GM18909 (cell line): Measurements from ENCODE around the gene NXPH1.

Experiments
- ATAC-seq: cut with Tn5 transposase; IDR thresholded peaks from one replicate; pipeline ENCODE4 v1.9.1; 2021; ENCODE audit warnings: mild to moderate bottlenecking; ENCODE audit not compliant: unreplicated experiment, poor library complexity

Gene NXPH1

GRCh38 chr7:8585591-8585990, 152.2 kb downstream of the NXPH1 start:
- no peak for ATAC-seq

GRCh38 chr7:8590225-8590624, 156.8 kb downstream of the NXPH1 start:
- no peak for ATAC-seq

- no peak for ATAC-seq
Observed at GRCh38 chr7:8590791-8591190, 157.4 kb downstream of the NXPH1 start.

- ATAC-seq: no peak
Observed at GRCh38 chr7:8591289-8591688, 157.9 kb downstream of the NXPH1 start.

GRCh38 chr7:8592167-8592566, 158.8 kb downstream of the NXPH1 start:
- ATAC-seq: no peak

GRCh38 chr7:8594115-8594514, 160.7 kb downstream of the NXPH1 start:
- ATAC-seq: no peak

- no peak for ATAC-seq
Observed at GRCh38 chr7:8597565-8597964, 164.2 kb downstream of the NXPH1 start.

GRCh38 chr7:8601121-8601520, 167.7 kb downstream of the NXPH1 start:
- ATAC-seq: no peak

GRCh38 chr7:8605221-8605620, 171.8 kb downstream of the NXPH1 start:
- ATAC-seq: no peak

- no peak for ATAC-seq
Observed at GRCh38 chr7:8612584-8612983, 179.2 kb downstream of the NXPH1 start.

GRCh38 chr7:8613191-8613590, 179.8 kb downstream of the NXPH1 start:
- no peak for ATAC-seq

GRCh38 chr7:8615019-8615418, 181.6 kb downstream of the NXPH1 start:
- no peak for ATAC-seq

GRCh38 chr7:8618441-8619070, 185.1 kb downstream of the NXPH1 start:
- ATAC-seq: no peak

GRCh38 chr7:8620169-8620568, 186.8 kb downstream of the NXPH1 start:
- no peak for ATAC-seq

GRCh38 chr7:8625612-8626011, 192.2 kb downstream of the NXPH1 start:
- ATAC-seq: no peak

GRCh38 chr7:8627325-8627724, 193.9 kb downstream of the NXPH1 start:
- ATAC-seq: no peak

- ATAC-seq: no peak
Observed at GRCh38 chr7:8628656-8629055, 195.2 kb downstream of the NXPH1 start.

GRCh38 chr7:8629504-8629903, 196.1 kb downstream of the NXPH1 start:
- ATAC-seq: no peak

- no peak for ATAC-seq
Observed at GRCh38 chr7:8637322-8637721, 203.9 kb downstream of the NXPH1 start.

- ATAC-seq: no peak
Observed at GRCh38 chr7:8638076-8638475, 204.7 kb downstream of the NXPH1 start.

- no peak for ATAC-seq
Observed at GRCh38 chr7:8639668-8640067, 206.3 kb downstream of the NXPH1 start.

- no peak for ATAC-seq
Observed at GRCh38 chr7:8640671-8641070, 207.3 kb downstream of the NXPH1 start.
